ENCODE data around the gene ORMDL3. TPM values are rescaled to one million over a fixed set of nuclear protein-coding genes. Genes with fewer than 3 reads are reported as not detected.

ORMDL3 gene
- total RNA-seq, 1 donor from 2014 or later = 42.7 TPM

DNA sequence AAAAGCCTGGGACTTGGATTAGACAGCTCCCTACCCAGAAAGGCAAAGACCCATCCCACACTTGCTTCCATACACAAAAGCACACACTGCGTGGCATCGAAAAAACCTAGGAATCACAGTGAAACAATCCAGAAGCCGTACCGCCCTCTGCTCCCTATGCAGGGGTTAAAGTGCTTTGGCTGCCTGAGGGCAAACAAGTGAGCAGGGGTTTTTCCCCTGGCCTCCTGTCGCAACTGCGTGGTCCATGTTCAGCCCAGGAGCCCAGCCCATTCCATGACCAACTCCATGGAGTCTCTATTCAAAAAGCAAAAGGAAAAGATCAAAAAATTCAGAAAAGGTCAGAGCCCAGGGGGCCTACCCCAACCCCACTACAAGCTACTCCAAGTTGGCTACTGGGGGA is 5.4 kb downstream of the ORMDL3 start:
- DNase-seq (ENCODE audit: extremely low spot score in 2 of 2) = no peak
- no peaks in the 10 kb centered on the region for H3K9me3 ChIP-seq
- TF ChIP-seq POLR2A (IDR thresholded peaks at IDR 0.05) (no peak), POLR2AphosphoS5 (IDR thresholded peaks at IDR 0.05; ENCODE audit: insufficient read depth in 1 of 2, low read depth in 1 of 2) (no peak)
- TF ChIP-seq, protein P1, sequence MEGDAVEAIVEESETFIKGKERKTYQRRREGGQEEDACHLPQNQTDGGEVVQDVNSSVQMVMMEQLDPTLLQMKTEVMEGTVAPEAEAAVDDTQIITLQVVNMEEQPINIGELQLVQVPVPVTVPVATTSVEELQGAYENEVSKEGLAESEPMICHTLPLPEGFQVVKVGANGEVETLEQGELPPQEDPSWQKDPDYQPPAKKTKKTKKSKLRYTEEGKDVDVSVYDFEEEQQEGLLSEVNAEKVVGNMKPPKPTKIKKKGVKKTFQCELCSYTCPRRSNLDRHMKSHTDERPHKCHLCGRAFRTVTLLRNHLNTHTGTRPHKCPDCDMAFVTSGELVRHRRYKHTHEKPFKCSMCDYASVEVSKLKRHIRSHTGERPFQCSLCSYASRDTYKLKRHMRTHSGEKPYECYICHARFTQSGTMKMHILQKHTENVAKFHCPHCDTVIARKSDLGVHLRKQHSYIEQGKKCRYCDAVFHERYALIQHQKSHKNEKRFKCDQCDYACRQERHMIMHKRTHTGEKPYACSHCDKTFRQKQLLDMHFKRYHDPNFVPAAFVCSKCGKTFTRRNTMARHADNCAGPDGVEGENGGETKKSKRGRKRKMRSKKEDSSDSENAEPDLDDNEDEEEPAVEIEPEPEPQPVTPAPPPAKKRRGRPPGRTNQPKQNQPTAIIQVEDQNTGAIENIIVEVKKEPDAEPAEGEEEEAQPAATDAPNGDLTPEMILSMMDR (IDR thresholded peaks at IDR 0.05) = no peak
- no peak overlapping the region for H3K27ac ChIP-seq
- no peaks in the 10 kb centered on the region for H3K27me3 ChIP-seq
- H3K36me3 ChIP-seq = peaks cover 0 to 36% of the 10 kb centered on the region in 2 donors
- no peak overlapping the region for H3K4me3 ChIP-seq
- intact Hi-C loops (cut with DNase I) = no loop called here
- peaks cover 27% of the 10 kb centered on the region for H3K4me1 ChIP-seq

DNA sequence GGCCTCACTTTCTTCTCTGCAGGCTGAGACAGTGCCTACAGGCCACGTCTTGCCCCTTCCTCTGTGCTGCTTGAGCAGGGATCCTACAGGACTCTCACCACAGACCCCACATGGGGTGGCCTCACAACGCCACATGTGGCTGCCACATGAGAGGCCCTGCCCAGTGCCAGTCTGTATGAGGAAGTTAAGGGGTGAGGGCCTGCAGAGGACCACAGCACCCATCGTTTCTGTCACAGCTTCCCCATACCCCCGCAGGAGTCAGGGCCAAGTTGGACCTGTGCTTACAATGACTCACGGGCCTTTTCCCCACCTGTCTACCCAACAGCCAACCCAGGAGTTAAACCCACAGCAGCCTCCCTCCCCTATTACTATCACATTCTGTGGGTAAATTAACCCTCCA is 6.1 kb downstream of the ORMDL3 start:
- Histone ChIP-seq H3K36me3 (peaks cover 0 to 36% of the 10 kb centered on the region in 2 donors), H3K27ac (no peak overlapping the region), H3K9me3 (no peaks in the 10 kb centered on the region), H3K4me1 (peaks cover 21% of the 10 kb centered on the region), H3K4me3 (no peak overlapping the region), H3K27me3 (no peaks in the 10 kb centered on the region)
- TF ChIP-seq POLR2AphosphoS5 (IDR thresholded peaks at IDR 0.05; ENCODE audit: insufficient read depth in 1 of 2, low read depth in 1 of 2) = no peak
- no peak for TF ChIP-seq POLR2A (IDR thresholded peaks at IDR 0.05)
- TF ChIP-seq, protein P1 (IDR thresholded peaks at IDR 0.05) = no peak
- intact Hi-C loops (cut with DNase I) = no loop called here
- no peak for DNase-seq (ENCODE audit: extremely low spot score in 2 of 2)

DNA sequence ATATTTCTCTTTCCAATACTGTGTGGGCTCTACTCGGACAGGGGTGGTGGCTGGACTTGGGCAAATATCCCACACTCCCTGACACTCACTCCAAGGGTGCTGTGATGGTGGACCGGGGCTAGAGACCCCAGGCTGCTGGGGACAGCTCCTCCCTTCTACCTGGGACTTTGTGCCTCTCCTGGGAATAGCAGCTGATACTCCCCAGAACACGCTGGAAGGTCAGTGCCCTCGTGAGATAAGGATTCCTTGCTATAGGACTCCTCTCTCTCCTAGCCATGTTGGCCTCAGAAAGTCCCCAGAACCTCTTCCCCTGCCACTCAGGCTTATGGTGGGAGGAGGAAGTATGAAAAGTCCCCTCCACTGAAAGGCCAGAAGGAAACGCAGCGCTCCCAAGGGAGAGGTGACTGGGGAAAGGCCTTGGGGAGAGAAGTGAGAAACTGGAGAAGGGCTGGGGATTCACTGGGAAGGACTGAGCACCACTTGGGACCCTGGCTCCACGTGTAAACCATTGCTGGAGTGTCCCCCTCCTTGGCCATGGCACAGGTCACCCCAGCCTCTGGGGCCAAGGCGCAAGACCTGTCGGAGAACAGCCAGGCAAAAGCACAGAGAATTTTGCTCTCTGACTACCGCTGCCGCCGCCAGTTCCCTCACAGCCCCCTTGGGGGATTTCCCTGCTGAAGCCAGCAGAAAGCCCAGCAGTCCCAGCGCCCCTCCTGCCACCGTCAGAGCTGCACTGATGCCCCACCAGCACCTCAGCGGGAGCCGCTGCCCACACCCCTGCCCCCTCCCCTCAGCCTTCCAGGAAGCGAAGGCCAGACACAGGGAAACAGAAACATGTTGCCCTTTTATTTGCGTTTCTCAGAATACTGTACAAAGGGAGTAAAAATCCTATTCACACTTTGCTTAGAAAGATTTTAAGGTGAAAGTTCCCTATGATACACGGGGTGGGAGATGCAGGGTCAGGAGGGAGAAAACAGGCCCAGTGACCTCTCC is 6.9 kb downstream of the ORMDL3 start:
- Histone ChIP-seq H3K27ac (no peak overlapping the region), H3K36me3 (peaks cover 0 to 36% of the 10 kb centered on the region in 2 donors), H3K27me3 (no peaks in the 10 kb centered on the region), H3K9me3 (no peaks in the 10 kb centered on the region), H3K4me3 (no peak overlapping the region), H3K4me1 (peaks cover 13% of the 10 kb centered on the region)
- TF ChIP-seq POLR2AphosphoS5 (IDR thresholded peaks at IDR 0.05; ENCODE audit: insufficient read depth in 1 of 2, low read depth in 1 of 2) (no peak), POLR2A (IDR thresholded peaks at IDR 0.05) (no peak)
- TF ChIP-seq, protein P1 (IDR thresholded peaks at IDR 0.05) = no peak
- no peak for DNase-seq (ENCODE audit: extremely low spot score in 2 of 2)
- intact Hi-C loops (cut with DNase I) = no loop called here

DNA sequence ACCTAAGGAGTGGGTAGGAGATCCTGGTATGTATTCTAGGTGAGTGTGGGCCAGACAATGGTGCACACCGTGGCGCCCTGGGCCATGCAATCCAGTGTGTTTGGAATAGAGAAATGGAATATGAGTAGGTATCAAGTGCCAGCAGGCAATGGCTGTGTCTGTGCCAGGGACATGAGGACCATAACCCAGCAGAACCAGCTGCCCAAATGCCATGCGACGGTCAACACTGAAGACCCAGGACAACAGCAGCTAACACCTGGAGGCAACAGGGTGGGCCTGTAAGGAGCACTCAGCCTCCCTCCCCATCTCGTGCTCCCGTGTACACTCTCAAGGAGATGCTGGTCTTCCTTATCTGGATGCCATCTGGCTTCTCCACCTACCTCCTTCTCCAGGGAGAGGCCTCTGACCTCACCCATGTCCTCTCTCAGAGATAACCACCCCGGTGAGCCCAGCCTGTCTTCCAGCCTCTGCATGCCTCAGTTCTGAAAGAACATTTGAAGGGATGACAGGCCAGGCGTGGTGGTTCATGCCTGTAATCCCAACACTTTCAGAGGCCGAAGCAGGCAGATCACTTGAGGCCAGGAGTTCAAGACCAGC is 8.2 kb downstream of the ORMDL3 start:
- Histone ChIP-seq H3K27me3 (no peaks in the 10 kb centered on the region), H3K27ac (no peak overlapping the region), H3K4me3 (no peak overlapping the region), H3K9me3 (no peaks in the 10 kb centered on the region), H3K36me3 (peaks cover 0 to 36% of the 10 kb centered on the region in 2 donors), H3K4me1 (no peaks in the 10 kb centered on the region)
- TF ChIP-seq POLR2AphosphoS5 (IDR thresholded peaks at IDR 0.05; ENCODE audit: insufficient read depth in 1 of 2, low read depth in 1 of 2) (no peak), POLR2A (IDR thresholded peaks at IDR 0.05) (no peak)
- TF ChIP-seq, protein P1 (IDR thresholded peaks at IDR 0.05) = no peak
- DNase-seq (ENCODE audit: extremely low spot score in 2 of 2) = no peak
- intact Hi-C loops (cut with DNase I) = no loop called here

All from vagina (tissue), 2 donors.